ENCODE measurements around the gene FLOT1. TPM values are rescaled to one million over a fixed set of nuclear protein-coding genes. Genes with fewer than 3 reads are reported as not detected.

The FLOT1 gene
- total and polyA plus RNA-seq, 2 donors (not counting 1 experiment from before 2014, with no cell fraction given) = 71.2 to 79.4 TPM

DNA sequence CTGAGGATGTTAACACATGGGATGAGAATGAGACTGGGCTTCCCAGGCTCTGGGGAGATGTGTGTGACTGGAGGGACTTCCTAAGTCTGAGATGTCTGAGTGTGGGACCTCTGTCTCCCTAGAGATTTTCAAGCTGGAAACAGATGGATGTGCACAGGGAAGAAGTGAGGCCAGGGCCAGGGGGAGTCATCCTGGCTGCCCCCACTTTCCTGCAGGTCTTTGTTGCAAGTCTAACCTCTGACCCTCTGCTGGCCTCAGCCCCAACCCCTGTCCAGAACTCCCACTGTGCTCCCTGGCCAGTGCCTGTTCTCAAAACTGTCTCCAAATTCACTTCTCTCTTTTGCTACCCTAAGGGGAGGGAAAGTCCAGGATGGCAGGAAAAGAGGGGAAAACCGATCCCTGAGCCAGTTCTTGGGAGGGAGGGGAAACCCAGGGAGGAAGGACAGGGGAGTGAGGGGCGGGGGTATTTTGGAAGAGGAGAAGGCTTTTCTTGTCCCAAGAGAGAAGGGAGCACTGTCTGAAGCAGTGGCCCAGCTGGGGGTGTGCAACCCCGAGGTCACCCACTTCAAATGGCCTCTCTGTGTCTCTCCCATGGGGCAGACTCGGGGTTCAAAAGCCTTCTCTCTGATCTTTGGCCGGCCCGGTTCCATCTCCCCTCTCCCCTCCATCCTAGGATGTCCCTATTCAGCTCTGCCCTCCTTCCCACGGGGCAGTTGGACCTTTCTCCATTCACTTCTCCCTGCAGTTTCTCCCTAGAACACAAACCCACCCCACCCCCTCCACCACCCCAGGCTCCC lies 59.1 kb downstream of the FLOT1 start:
- H3K27me3 ChIP-seq (replicated peaks in 1 of 4; ENCODE audit: control extremely low read depth in 1 of 4, control insufficient read depth in 3 of 4, insufficient read depth in 4 of 4, low read length in 3 of 4) = no peaks in the 10 kb centered on the region
- no peak for DNase-seq
- ChIA-PET POLR2A (interaction anchor here (0.6 to 8.7 kb wide), 6 partner anchors 11 to 843 kb away, joined by 3 to 216 read pairs (median 6); partner anchors contain the start of genes DHX16, MDC1 and TUBB), CTCF (interaction anchor here (0.6 to 19.8 kb wide), 4 partner anchors 10 to 200 kb away, joined by 3 to 963 read pairs (median 4); partner anchors contain the start of genes MDC1 and TUBB)
- peaks cover 0 to 32% of the 10 kb centered on the region in 2 experiments for H3K36me3 ChIP-seq (replicated peaks in 1 of 2; ENCODE audit: control extremely low read depth in 1 of 2, control insufficient read depth in 1 of 2, extremely low read depth in 1 of 2, insufficient read depth in 2 of 2, low read length in 1 of 2)
- H3K27ac ChIP-seq (ENCODE audit: low read length in 2 of 2) = peak overlapping the region; percentile 57 to 97
- ATAC-seq (ENCODE audit: low read depth) = no peak
- H3K79me2 ChIP-seq (ENCODE audit: control insufficient read depth, insufficient read depth, low read length) = peaks cover 87% of the 10 kb centered on the region
- H3K4me1 Mint-ChIP-seq = peaks cover 69% of the 10 kb centered on the region
- no peaks in the 10 kb centered on the region for H3K27me3 Mint-ChIP-seq
- peak overlapping the region; percentile 100 for H3K4me2 ChIP-seq (replicated peaks; ENCODE audit: low read depth, low read length, poor library complexity, severe bottlenecking)
- no peak for TF ChIP-seq EZH2 (IDR thresholded peaks at IDR 0.05; ENCODE audit: borderline replicate concordance, insufficient read depth, low read depth, low read length, poor library complexity, severe bottlenecking)
- TF ChIP-seq, protein P1, sequence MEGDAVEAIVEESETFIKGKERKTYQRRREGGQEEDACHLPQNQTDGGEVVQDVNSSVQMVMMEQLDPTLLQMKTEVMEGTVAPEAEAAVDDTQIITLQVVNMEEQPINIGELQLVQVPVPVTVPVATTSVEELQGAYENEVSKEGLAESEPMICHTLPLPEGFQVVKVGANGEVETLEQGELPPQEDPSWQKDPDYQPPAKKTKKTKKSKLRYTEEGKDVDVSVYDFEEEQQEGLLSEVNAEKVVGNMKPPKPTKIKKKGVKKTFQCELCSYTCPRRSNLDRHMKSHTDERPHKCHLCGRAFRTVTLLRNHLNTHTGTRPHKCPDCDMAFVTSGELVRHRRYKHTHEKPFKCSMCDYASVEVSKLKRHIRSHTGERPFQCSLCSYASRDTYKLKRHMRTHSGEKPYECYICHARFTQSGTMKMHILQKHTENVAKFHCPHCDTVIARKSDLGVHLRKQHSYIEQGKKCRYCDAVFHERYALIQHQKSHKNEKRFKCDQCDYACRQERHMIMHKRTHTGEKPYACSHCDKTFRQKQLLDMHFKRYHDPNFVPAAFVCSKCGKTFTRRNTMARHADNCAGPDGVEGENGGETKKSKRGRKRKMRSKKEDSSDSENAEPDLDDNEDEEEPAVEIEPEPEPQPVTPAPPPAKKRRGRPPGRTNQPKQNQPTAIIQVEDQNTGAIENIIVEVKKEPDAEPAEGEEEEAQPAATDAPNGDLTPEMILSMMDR (IDR thresholded peaks at IDR 0.05) = no peak
- H4K20me1 ChIP-seq (ENCODE audit: control insufficient read depth, insufficient read depth, low read length, poor library complexity, severe bottlenecking) = peaks cover 83% of the 10 kb centered on the region
- H3K27ac Mint-ChIP-seq = peak overlapping the region; percentile 99
- peak overlapping the region; percentile 91 to 100 (median 97) for H3K4me3 ChIP-seq (ENCODE audit: control extremely low read depth in 1 of 5, extremely low read depth in 1 of 5, insufficient read depth in 1 of 5, low read depth in 2 of 5, low read length in 4 of 5)
- intact Hi-C loops (cut with micrococcal nuclease) = no loop called here
- no peak overlapping the region for H2AFZ ChIP-seq (ENCODE audit: insufficient read depth, low read depth, low read length, poor library complexity, severe bottlenecking)
- 0% methylated on average over 6 of the region's 7 CpGs for WGBS (ENCODE audit: insufficient coverage)
- no peaks in the 10 kb centered on the region for H3K9me3 ChIP-seq (ENCODE audit: control extremely low read depth in 1 of 3, control insufficient read depth in 2 of 3, insufficient read depth in 1 of 3, low read length in 2 of 3)
- peak overlapping the region; percentile 97 for H3K4me3 Mint-ChIP-seq
- peaks cover 48 to 52% of the 10 kb centered on the region in 2 donors for H3K4me1 ChIP-seq (ENCODE audit: control insufficient read depth in 2 of 2, insufficient read depth in 2 of 2, low read length in 2 of 2)
- peak overlapping the region; percentile 98 for H3K9ac ChIP-seq (ENCODE audit: low read length)
- H3K9me3 Mint-ChIP-seq (ENCODE audit: insufficient read depth) = no peaks in the 10 kb centered on the region

All from B cell (primary cell).